HepG2 (cell line): ENCODE measurements around the gene PIM3. TPM values are rescaled to one million over a fixed set of nuclear protein-coding genes. Genes with fewer than 3 reads are reported as not detected.
A peak's percentile ranks its signal among the peaks of the same experiment; 100 is the strongest.

Experiments
- ARHGAP35 ChIP-seq: sonication (generic); formaldehyde crosslinking; IDR thresholded peaks from 2 replicates; pipeline ENCODE4 v1.9.0; 2022; ENCODE audit warnings: mild to moderate bottlenecking, inconsistent platforms, moderate library complexity, missing genetic modification reagents, borderline replicate concordance
- ATF6 ChIP-seq: sonication (generic); formaldehyde crosslinking; conservative IDR thresholded peaks from 2 replicates; pipeline ENCODE4 v1.4.0; 2020; ENCODE audit warnings: missing genetic modification reagents
- CHCHD3 ChIP-seq: sonication (generic); formaldehyde crosslinking; IDR thresholded peaks from 2 replicates; pipeline ENCODE4 v1.8.0; 2022; ENCODE audit warnings: mild to moderate bottlenecking, missing genetic modification reagents, moderate library complexity
- ERF ChIP-seq: IDR thresholded peaks from 2 replicates; pipeline ENCODE4 v1.6.1; 2018; ENCODE audit warnings: missing biosample characterization, missing genetic modification reagents
- GATAD1 ChIP-seq: IDR thresholded peaks from 2 replicates; pipeline ENCODE4 v1.6.1; 2016; ENCODE audit warnings: missing genetic modification reagents, missing compliant biosample characterization
- ISX ChIP-seq: sonication (generic); formaldehyde crosslinking; conservative IDR thresholded peaks from 2 replicates; pipeline ENCODE4 v1.5.0; 2020; ENCODE audit warnings: missing genetic modification reagents
- MBD4 ChIP-seq: IDR thresholded peaks from 2 replicates; pipeline ENCODE4 v1.6.1; 2012; ENCODE audit warnings: low read length, inconsistent platforms, borderline replicate concordance
- MTA3 ChIP-seq: sonication (generic); formaldehyde crosslinking; IDR thresholded peaks from 2 replicates; pipeline ENCODE4 v1.4.0; 2020; ENCODE audit warnings: missing genetic modification reagents
- NAIF1 ChIP-seq: sonication (generic); formaldehyde crosslinking; IDR thresholded peaks from 2 replicates; pipeline ENCODE4 v1.5.0; 2020; ENCODE audit warnings: mild to moderate bottlenecking, missing genetic modification reagents, borderline replicate concordance
- NR2F2 ChIP-seq: IDR thresholded peaks from 2 replicates; pipeline ENCODE4 v1.6.1; 2012; ENCODE audit warnings: low read depth, inconsistent platforms, borderline replicate concordance
- POLR2AphosphoS2 ChIP-seq: IDR thresholded peaks from 2 replicates; pipeline ENCODE4 v1.6.1; 2011; ENCODE audit warnings: low read depth, low read length, improper control_type of control experiment
- SRSF4 ChIP-seq: fragments of 200-400 bp; formaldehyde crosslinking; IDR thresholded peaks from one replicate; pipeline ENCODE4 v1.6.1; 2018; ENCODE audit warnings: mild to moderate bottlenecking, low read depth, low read length, moderate library complexity; ENCODE audit not compliant: poor library complexity, severe bottlenecking
- TFAP4 ChIP-seq: sonication (generic); IDR thresholded peaks from 2 replicates; pipeline ENCODE4 v1.6.1; 2016; ENCODE audit warnings: low read depth, borderline replicate concordance
- TOE1 ChIP-seq: sonication (generic); formaldehyde crosslinking; IDR thresholded peaks from 2 replicates; pipeline ENCODE4 v1.4.0; 2020; ENCODE audit warnings: mild to moderate bottlenecking, missing genetic modification reagents
- WIZ ChIP-seq: sonication (generic); formaldehyde crosslinking; IDR thresholded peaks from 2 replicates; pipeline ENCODE4 v1.5.1; 2020; ENCODE audit warnings: mild to moderate bottlenecking, missing genetic modification reagents
- ZFP36 ChIP-seq: fragments of 150-350 bp; IDR thresholded peaks from 2 replicates; pipeline ENCODE4 v1.6.1; 2018; ENCODE audit warnings: borderline replicate concordance, low read length, low read depth; ENCODE audit not compliant: partially characterized antibody
- ZNF253 ChIP-seq: sonication (generic); formaldehyde crosslinking; IDR thresholded peaks from 2 replicates; pipeline ENCODE4 v1.8.0; 2022; ENCODE audit warnings: mild to moderate bottlenecking, missing genetic modification reagents, borderline replicate concordance
- ZNF331 ChIP-seq: sonication (generic); formaldehyde crosslinking; IDR thresholded peaks from 2 replicates; pipeline ENCODE4 v1.4.0; 2020; ENCODE audit warnings: missing genetic modification reagents
- ZNF337 ChIP-seq: sonication (generic); formaldehyde crosslinking; IDR thresholded peaks from 2 replicates; pipeline ENCODE4 v1.5.1; 2020; ENCODE audit warnings: missing genetic modification reagents, low read depth, mild to moderate bottlenecking, borderline replicate concordance
- ZNF431 ChIP-seq: sonication (generic); formaldehyde crosslinking; IDR thresholded peaks from 2 replicates; pipeline ENCODE4 v1.9.0; 2022; ENCODE audit warnings: missing genetic modification reagents, low read depth, mild to moderate bottlenecking, borderline replicate concordance
- ZNF451 ChIP-seq: sonication (generic); formaldehyde crosslinking; IDR thresholded peaks from 2 replicates; pipeline ENCODE4 v1.5.0; 2020; ENCODE audit warnings: mild to moderate bottlenecking, missing genetic modification reagents
- ZNF7 ChIP-seq: IDR thresholded peaks from 2 replicates; pipeline ENCODE4 v1.6.1; 2016; ENCODE audit warnings: missing biosample characterization, missing genetic modification reagents
- polyA plus RNA-seq, 8 experiments: library from polyadenylated mRNA; depleted of rRNA in 3 of 8; stranded (reverse) in 7 of 8; unstranded in 1 of 8; fragments of >200 nt; fragmentation: Illumina TruSeq in 4 of 8; extraction: Trizol in 4 of 8; gene quantifications; 2 replicates each; pipeline versions ENCODE4 v1.2.1 to v1.2.3, GENCODE V29; 2011 to 2016; ENCODE audit warnings: low read depth in 4 of 8, missing spikeins in 1 of 8, mixed read lengths in 1 of 8; ENCODE audit not compliant: insufficient read depth in 1 of 8
- total RNA-seq, 5 experiments: library from RNA; depleted of rRNA; stranded (reverse); fragments of >200 nt; fragmentation: Illumina TruSeq; extraction: Trizol; gene quantifications; 2 replicates each; pipeline ENCODE4 v1.2.3, GENCODE V29; 2016; ENCODE audit warnings: low read depth in 1 of 5
- TF ChIP-seq, protein P1 (sequence below): sonication (generic); formaldehyde crosslinking; conservative IDR thresholded peaks from 2 replicates; pipeline ENCODE4 v1.8.0; 2022; ENCODE audit warnings: mild to moderate bottlenecking, moderate library complexity, missing genetic modification reagents
- TF ChIP-seq, protein P2 (sequence below): sonication (generic); formaldehyde crosslinking; IDR thresholded peaks from 2 replicates; pipeline ENCODE4 v1.4.0; 2020; ENCODE audit warnings: missing genetic modification reagents

The PIM3 gene
- total and polyA plus RNA-seq, 2 of the 13 experiments (the other 11 are each of a cell fraction or from before 2014, with no cell fraction given): 21.6 to 31.2 TPM

DNA sequence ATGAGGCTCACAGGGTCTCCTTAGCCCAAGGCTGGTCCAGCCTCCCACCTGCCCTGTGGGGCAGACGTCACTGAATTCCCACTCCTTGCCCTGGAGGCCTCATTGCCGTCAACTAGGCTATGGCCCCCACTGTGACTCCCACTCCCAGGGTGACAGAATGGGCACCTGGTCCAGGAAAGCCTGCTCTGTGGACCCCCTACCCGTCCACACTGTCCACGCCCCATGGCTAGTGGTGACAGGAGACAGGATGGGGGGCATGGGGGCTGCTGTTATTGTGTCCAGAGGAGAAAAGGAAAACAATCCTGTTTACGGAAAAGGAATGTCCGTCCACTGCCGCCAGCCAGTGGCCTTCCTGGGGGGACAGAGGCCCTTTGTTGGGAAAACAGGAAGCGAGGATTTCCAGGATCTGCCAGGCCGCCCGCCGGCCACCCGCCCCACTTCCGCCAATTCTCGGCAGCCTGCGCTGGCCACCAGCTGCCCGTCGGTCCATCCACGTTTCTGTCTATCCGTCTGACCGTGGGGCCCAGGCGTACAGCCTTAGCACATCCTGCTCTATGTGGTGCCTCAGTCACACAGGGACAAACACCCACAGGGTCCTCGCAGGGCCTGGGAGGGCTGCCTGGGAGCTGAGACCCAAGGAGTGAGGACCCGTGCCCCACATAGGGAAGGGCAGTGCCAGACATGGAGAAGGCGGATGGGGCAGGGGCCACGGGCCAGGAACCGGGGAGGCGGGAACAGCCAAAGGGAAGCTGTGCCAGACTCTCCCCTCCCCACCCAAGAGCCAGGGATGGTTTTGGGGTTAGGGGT, 22.6 kb upstream of the PIM3 start (continued):
- TF ChIP-seq GATAD1 (CRISPR knock-in tag) (0 out of 2 replicates have a peak, but pooled peaks have one; percentile 35), ZNF7 (no peak), WIZ (no peak), ATF6 (CRISPR knock-in tag) (no peak), SRSF4 (no peak), ZNF431 (0 out of 2 replicates have a peak, but pooled peaks have one; percentile 50), CHCHD3 (CRISPR knock-in tag) (no peak), ZNF331 (CRISPR knock-in tag) (0 out of 2 replicates have a peak, but pooled peaks have one; percentile 22), ISX (CRISPR knock-in tag) (no peak), ZFP36 (no peak), TOE1 (CRISPR knock-in tag) (no peak), MBD4 (no peak), ZNF337 (no peak), POLR2AphosphoS2 (no peak), ZNF451 (peak; percentile 6; the same call in 1 of the 2 replicates), NAIF1 (CRISPR knock-in tag) (no peak), MTA3 (no peak), ARHGAP35 (CRISPR knock-in tag) (no peak), ERF (peak; percentile 83; the same call in 1 of the 2 replicates), TFAP4 (peak; percentile 83), ZNF253 (CRISPR knock-in tag) (no peak), NR2F2 (no peak)
- TF ChIP-seq, protein P1, sequence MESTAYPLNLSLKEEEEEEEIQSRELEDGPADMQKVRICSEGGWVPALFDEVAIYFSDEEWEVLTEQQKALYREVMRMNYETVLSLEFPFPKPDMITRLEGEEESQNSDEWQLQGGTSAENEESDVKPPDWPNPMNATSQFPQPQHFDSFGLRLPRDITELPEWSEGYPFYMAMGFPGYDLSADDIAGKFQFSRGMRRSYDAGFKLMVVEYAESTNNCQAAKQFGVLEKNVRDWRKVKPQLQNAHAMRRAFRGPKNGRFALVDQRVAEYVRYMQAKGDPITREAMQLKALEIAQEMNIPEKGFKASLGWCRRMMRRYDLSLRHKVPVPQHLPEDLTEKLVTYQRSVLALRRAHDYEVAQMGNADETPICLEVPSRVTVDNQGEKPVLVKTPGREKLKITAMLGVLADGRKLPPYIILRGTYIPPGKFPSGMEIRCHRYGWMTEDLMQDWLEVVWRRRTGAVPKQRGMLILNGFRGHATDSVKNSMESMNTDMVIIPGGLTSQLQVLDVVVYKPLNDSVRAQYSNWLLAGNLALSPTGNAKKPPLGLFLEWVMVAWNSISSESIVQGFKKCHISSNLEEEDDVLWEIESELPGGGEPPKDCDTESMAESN: peak; percentile 65; the same call in 1 of the 2 replicates
- TF ChIP-seq, protein P2, sequence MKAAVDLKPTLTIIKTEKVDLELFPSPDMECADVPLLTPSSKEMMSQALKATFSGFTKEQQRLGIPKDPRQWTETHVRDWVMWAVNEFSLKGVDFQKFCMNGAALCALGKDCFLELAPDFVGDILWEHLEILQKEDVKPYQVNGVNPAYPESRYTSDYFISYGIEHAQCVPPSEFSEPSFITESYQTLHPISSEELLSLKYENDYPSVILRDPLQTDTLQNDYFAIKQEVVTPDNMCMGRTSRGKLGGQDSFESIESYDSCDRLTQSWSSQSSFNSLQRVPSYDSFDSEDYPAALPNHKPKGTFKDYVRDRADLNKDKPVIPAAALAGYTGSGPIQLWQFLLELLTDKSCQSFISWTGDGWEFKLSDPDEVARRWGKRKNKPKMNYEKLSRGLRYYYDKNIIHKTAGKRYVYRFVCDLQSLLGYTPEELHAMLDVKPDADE (CRISPR knock-in tag): 0 out of 2 replicates have a peak, but pooled peaks have one; percentile 22
